Neural cell (in vitro differentiated cells): ENCODE measurements around the gene THAP7. TPM values are rescaled to one million over a fixed set of nuclear protein-coding genes. Genes with fewer than 3 reads are reported as not detected.

Source experiments
- H2AFZ ChIP-seq: fragments of 200-600, 300-800 bp; sonication (generic), shearing (Covaris generic); 2 replicates; pipeline ENCODE4 v1.6.0; 2014; ENCODE audit warnings: low read depth, mild to moderate bottlenecking, antibody characterized with exemption, low read length, moderate library complexity
- H3F3A ChIP-seq: fragments of 200-600 bp; shearing (Covaris generic); 2 replicates; pipeline ENCODE4 v1.6.1; 2016; ENCODE audit warnings: mild to moderate bottlenecking, moderate library complexity, mixed read lengths, antibody characterized with exemption, low read length; ENCODE audit not compliant: insufficient read depth, poor library complexity, severe bottlenecking
- H3K27ac ChIP-seq: fragments of 200-600, 300-800 bp; sonication (generic), shearing (Covaris generic); 2 replicates; pipeline ENCODE4 v1.5.1; 2014; ENCODE audit warnings: mild to moderate bottlenecking, low read length, moderate library complexity
- H3K27me3 ChIP-seq: fragments of 300-800, 200-600 bp; sonication (generic), shearing (Covaris generic); 2 replicates; pipeline ENCODE4 v1.6.0; 2014; ENCODE audit warnings: mild to moderate bottlenecking, low read depth, low read length, moderate library complexity; ENCODE audit not compliant: insufficient read depth
- H3K36me3 ChIP-seq: fragments of 300-800, 200-600 bp; sonication (generic), shearing (Covaris generic); 2 replicates; pipeline ENCODE4 v1.5.1; 2014; ENCODE audit warnings: mild to moderate bottlenecking, antibody characterized with exemption, low read length, moderate library complexity; ENCODE audit not compliant: insufficient read depth
- H3K4me2 ChIP-seq: fragments of 300-800, 200-600 bp; sonication (generic), shearing (Covaris generic); 2 replicates; pipeline ENCODE4 v1.6.0; 2014; ENCODE audit warnings: mild to moderate bottlenecking, low read length
- H3K4me3 ChIP-seq: fragments of 300-800, 200-600 bp; sonication (generic), shearing (Covaris generic); 2 replicates; pipeline ENCODE4 v1.5.1; 2014; ENCODE audit warnings: mild to moderate bottlenecking, low read length, moderate library complexity
- H3K79me2 ChIP-seq: fragments of 200-600 bp; shearing (Covaris generic); replicated peaks from 2 replicates; pipeline ENCODE4 v1.6.0; 2014; ENCODE audit warnings: mild to moderate bottlenecking, low read length, moderate library complexity; ENCODE audit not compliant: insufficient read depth
- H3K9ac ChIP-seq: fragments of 300-800, 200-600 bp; sonication (generic), shearing (Covaris generic); 2 replicates; pipeline ENCODE4 v1.6.1; 2016; ENCODE audit warnings: mild to moderate bottlenecking, low read length, mixed read lengths
- H3K9me2 ChIP-seq: fragments of 200-600 bp; shearing (Covaris generic); 2 replicates; pipeline ENCODE4 v1.6.1; 2016; ENCODE audit warnings: mild to moderate bottlenecking, low read length, mixed read lengths; ENCODE audit not compliant: insufficient read depth
- H3K9me3 ChIP-seq: fragments of 200-600, 300-800 bp; sonication (generic), shearing (Covaris generic); 2 replicates; pipeline ENCODE4 v1.6.1; 2016; ENCODE audit warnings: mild to moderate bottlenecking, mixed run types, low read length, moderate library complexity, mixed read lengths
- H4K20me1 ChIP-seq: fragments of 200-600 bp; shearing (Covaris generic); 2 replicates; pipeline ENCODE4 v1.6.1; 2016; ENCODE audit warnings: mild to moderate bottlenecking, mixed run types; ENCODE audit not compliant: insufficient read depth
- CTCF ChIP-seq: fragments of 450-650 bp; IDR thresholded peaks from 2 replicates; pipeline ENCODE4 v1.5.1; 2014; ENCODE audit warnings: antibody characterized with exemption, mild to moderate bottlenecking, moderate library complexity; ENCODE audit not compliant: poor library complexity, severe bottlenecking
- EP300 ChIP-seq: fragments of 450-650 bp; conservative IDR thresholded peaks from 2 replicates; pipeline ENCODE4 v1.6.1; 2014; ENCODE audit warnings: antibody characterized with exemption, mild to moderate bottlenecking, moderate library complexity; ENCODE audit not compliant: poor library complexity, severe bottlenecking
- EZH2 ChIP-seq: fragments of 200-600, 300-800 bp; shearing (Covaris generic), sonication (generic); IDR thresholded peaks from 2 replicates; pipeline ENCODE4 v1.6.1; 2014; ENCODE audit warnings: antibody characterized with exemption, low read length, borderline replicate concordance, mild to moderate bottlenecking; ENCODE audit not compliant: insufficient read depth, poor library complexity, severe bottlenecking
- MXI1 ChIP-seq: fragments of 450-650 bp; conservative IDR thresholded peaks from 2 replicates; pipeline ENCODE4 v1.6.1; 2014; ENCODE audit warnings: antibody characterized with exemption, mild to moderate bottlenecking; ENCODE audit not compliant: poor library complexity, severe bottlenecking
- POLR2AphosphoS5 ChIP-seq: IDR thresholded peaks from 2 replicates; pipeline ENCODE4 v1.6.1; 2012
- RAD21 ChIP-seq: fragments of 450-650 bp; conservative IDR thresholded peaks from 2 replicates; pipeline ENCODE4 v1.6.1; 2014; ENCODE audit warnings: antibody characterized with exemption, mild to moderate bottlenecking, moderate library complexity
- REST ChIP-seq: IDR thresholded peaks from 2 replicates; pipeline ENCODE4 v1.6.1; 2012; ENCODE audit warnings: borderline replicate concordance
- SMC3 ChIP-seq: fragments of 450-650 bp; conservative IDR thresholded peaks from 2 replicates; pipeline ENCODE4 v1.6.1; 2014; ENCODE audit warnings: antibody characterized with exemption, mild to moderate bottlenecking, moderate library complexity; ENCODE audit not compliant: poor library complexity
- TAF1 ChIP-seq: IDR thresholded peaks from 2 replicates; pipeline ENCODE4 v1.6.1; 2012; ENCODE audit warnings: low read depth
- polyA plus RNA-seq: library from polyadenylated mRNA; depleted of rRNA; stranded (reverse); fragments of >200 nt; gene quantifications from 2 replicates; pipeline ENCODE4 v1.2.3, GENCODE V29; 2014

Gene THAP7
- polyA plus RNA-seq, 1 donor from 2014 or later: 28.7 TPM

- no peaks in the 10 kb centered on the region for H4K20me1 ChIP-seq
- H3K79me2 ChIP-seq: peaks cover under 1% of the 10 kb centered on the region
- peaks cover 18% of the 10 kb centered on the region for H3K36me3 ChIP-seq
- H3K27ac ChIP-seq: no peak overlapping the region
- no peaks in the 10 kb centered on the region for H3K9me3 ChIP-seq
- H3K4me2 ChIP-seq: no peak overlapping the region
- TF ChIP-seq SMC3: no peak
- TF ChIP-seq REST: no peak
- TF ChIP-seq TAF1: no peak
- TF ChIP-seq POLR2AphosphoS5: no peak
- TF ChIP-seq EZH2: no peak
- TF ChIP-seq MXI1: no peak
- no peak for TF ChIP-seq RAD21
- no peak for TF ChIP-seq CTCF
- TF ChIP-seq EP300: no peak
- H3K4me3 ChIP-seq: no peak overlapping the region
- no peaks in the 10 kb centered on the region for H3F3A ChIP-seq
- no peak overlapping the region for H3K9ac ChIP-seq
- H2AFZ ChIP-seq: no peak overlapping the region
- H3K27me3 ChIP-seq: peaks cover 26% of the 10 kb centered on the region
- no peaks in the 10 kb centered on the region for H3K9me2 ChIP-seq
Measured at GRCh38 chr22:20953668-20954500, 48.0 kb downstream of the THAP7 start.

- no peak for TF ChIP-seq REST
- TF ChIP-seq EZH2: no peak
- TF ChIP-seq MXI1: no peak
- TF ChIP-seq EP300: no peak
- no peak for TF ChIP-seq POLR2AphosphoS5
- no peak for TF ChIP-seq RAD21
- no peak for TF ChIP-seq CTCF
- TF ChIP-seq TAF1: no peak
- TF ChIP-seq SMC3: no peak
- Histone ChIP-seq H3K4me3 (no peak overlapping the region), H4K20me1 (no peaks in the 10 kb centered on the region), H3K36me3 (peaks cover 18% of the 10 kb centered on the region), H3F3A (no peaks in the 10 kb centered on the region), H3K9ac (no peak overlapping the region), H3K4me2 (no peak overlapping the region), H3K9me2 (no peaks in the 10 kb centered on the region), H3K27ac (no peak overlapping the region), H3K9me3 (no peaks in the 10 kb centered on the region), H3K27me3 (peaks cover 21% of the 10 kb centered on the region), H2AFZ (no peak overlapping the region), H3K79me2 (peaks cover 7% of the 10 kb centered on the region)
Measured at GRCh38 chr22:20953342-20953608, 48.6 kb downstream of the THAP7 start.
